Endothelial cell of umbilical vein (primary cell): Measurements from ENCODE around the gene PLA2G5. TPM values are rescaled to one million over a fixed set of nuclear protein-coding genes. Genes with fewer than 3 reads are reported as not detected.

ENCODE experiments used
- BruUV-seq: library from RNA; stranded (reverse); fragments of 400-500 nt; replicated peaks from 2 replicates; lab custom pipeline; 2021; lab: Mats Ljungman, UMichigan
- CTCF ChIA-PET: fragments of 300-600, 350-600 bp; sonication (Branson Sonifier 250); formaldehyde crosslinking; loops from one replicate; lab custom pipeline; 2021; ENCODE audit warnings: antibody characterized with exemption, inconsistent platforms; lab: Charles Lee
- POLR2A ChIA-PET: fragments of 300-600, 350-600 bp; sonication (Branson Sonifier 250); formaldehyde crosslinking; loops from one replicate; lab custom pipeline; 2021; ENCODE audit warnings: antibody characterized with exemption, inconsistent platforms; lab: Charles Lee
- DNase-seq: peaks from one replicate; pipeline ENCODE4 v3.0.0-alpha.2; 2011; ENCODE audit warnings: low read depth, low spot score
- FAIRE-seq: peaks from 2 replicates; lab custom pipeline; 2011; peaks lifted over from hg19 to GRCh38; lab: Jason Lieb, UNC
- H2AFZ ChIP-seq: 2 replicates; pipeline ENCODE4 v1.6.0; 2012; ENCODE audit warnings: low read depth, low read length, control low read depth, inconsistent platforms
- H3K27ac ChIP-seq: 2 replicates; pipeline ENCODE4 v1.5.1; 2011; ENCODE audit warnings: low read depth, mild to moderate bottlenecking, control low read depth, low read length, moderate library complexity; ENCODE audit not compliant: insufficient read depth
- H3K27me3 ChIP-seq, 2 experiments: 2 replicates each; pipeline versions ENCODE4 v1.6.0 to v1.6.1; 2011; ENCODE audit warnings: low read length in 2 of 2, mixed read lengths in 1 of 2; ENCODE audit not compliant: control insufficient read depth in 2 of 2, insufficient read depth in 2 of 2
- H3K36me3 ChIP-seq, 2 experiments: 2 replicates in 1 of 2; 3 replicates in 1 of 2; pipeline ENCODE4 v1.5.1; 2011; ENCODE audit warnings: low read length in 2 of 2, mild to moderate bottlenecking in 1 of 2, moderate library complexity in 1 of 2; ENCODE audit not compliant: control insufficient read depth in 2 of 2, insufficient read depth in 2 of 2; ENCODE audit errors: extremely low read depth in 1 of 2
- H3K4me1 ChIP-seq: 3 replicates; pipeline ENCODE4 v1.5.1; 2011; ENCODE audit warnings: mild to moderate bottlenecking, low read length; ENCODE audit not compliant: control insufficient read depth, insufficient read depth; ENCODE audit errors: extremely low read depth
- H3K4me2 ChIP-seq: 2 replicates; pipeline ENCODE4 v1.6.1; 2011; ENCODE audit warnings: low read length, control low read depth, mixed read lengths; ENCODE audit not compliant: insufficient read depth
- H3K4me3 ChIP-seq, 3 experiments: fragments of 200-600 bp in 1 of 3; sonication (generic), shearing (Covaris generic) in 1 of 3; replicated peaks in 1 of 3; 2 replicates each; pipeline ENCODE4 v1.5.1; 2011 to 2016; ENCODE audit warnings: control low read depth in 3 of 3, low read length in 3 of 3, mild to moderate bottlenecking in 2 of 3, inconsistent platforms in 1 of 3, low read depth in 1 of 3, moderate library complexity in 1 of 3; ENCODE audit not compliant: insufficient read depth in 1 of 3
- H3K79me2 ChIP-seq: 2 replicates; pipeline ENCODE4 v1.6.0; 2012; ENCODE audit warnings: low read length, inconsistent platforms; ENCODE audit not compliant: control insufficient read depth, insufficient read depth
- H3K9ac ChIP-seq: replicated peaks from 2 replicates; pipeline ENCODE3; 2011; ENCODE audit warnings: low read length, control low read depth; ENCODE audit not compliant: insufficient read depth; ENCODE audit errors: extremely low read depth
- H3K9me1 ChIP-seq: replicated peaks from 3 replicates; pipeline ENCODE4 v1.6.0; 2011; ENCODE audit warnings: mild to moderate bottlenecking, low read length; ENCODE audit not compliant: control insufficient read depth, insufficient read depth; ENCODE audit errors: extremely low read depth
- H3K9me3 ChIP-seq: replicated peaks from 2 replicates; pipeline ENCODE4 v1.5.1; 2012; ENCODE audit warnings: low read length, inconsistent platforms; ENCODE audit not compliant: control insufficient read depth, insufficient read depth
- H4K20me1 ChIP-seq: replicated peaks from 2 replicates; pipeline ENCODE3; 2011; ENCODE audit warnings: mild to moderate bottlenecking, low read length; ENCODE audit not compliant: control insufficient read depth, insufficient read depth; ENCODE audit errors: extremely low read depth
- CTCF ChIP-seq, 2 donors: IDR thresholded peaks; 1 replicate in 1 of 2; 2 replicates in 1 of 2; pipeline ENCODE4 v1.5.1; 2011; ENCODE audit warnings: low read length in 2 of 2, mild to moderate bottlenecking in 2 of 2, moderate library complexity in 2 of 2, control low read depth in 1 of 2, inconsistent platforms in 1 of 2, low read depth in 1 of 2; ENCODE audit not compliant: insufficient read depth in 1 of 2; ENCODE audit errors: extremely low read depth in 1 of 2
- EZH2 ChIP-seq: IDR thresholded peaks from 2 replicates; pipeline ENCODE4 v1.6.1; 2012; ENCODE audit warnings: borderline replicate concordance, low read depth, mild to moderate bottlenecking, moderate library complexity, low read length, inconsistent platforms; ENCODE audit not compliant: severe bottlenecking
- FOS ChIP-seq: IDR thresholded peaks from 2 replicates; pipeline ENCODE4 v1.6.1; 2011; ENCODE audit warnings: mild to moderate bottlenecking, low read length, moderate library complexity, borderline replicate concordance; ENCODE audit not compliant: insufficient read depth
- GATA2 ChIP-seq: IDR thresholded peaks from 2 replicates; pipeline ENCODE4 v1.7.0; 2011; ENCODE audit warnings: low read depth, mild to moderate bottlenecking, moderate library complexity, mixed read lengths, low read length; ENCODE audit not compliant: insufficient read length, insufficient read depth
- JUN ChIP-seq: IDR thresholded peaks from 2 replicates; pipeline ENCODE4 v1.6.1; 2011; ENCODE audit warnings: borderline replicate concordance, low read depth; ENCODE audit not compliant: insufficient read length, insufficient read depth
- MAX ChIP-seq: IDR thresholded peaks from 2 replicates; pipeline ENCODE4 v1.6.1; 2011; ENCODE audit not compliant: insufficient read depth, insufficient read length
- MYC ChIP-seq: IDR thresholded peaks from one replicate; pipeline ENCODE4 v1.6.1; 2011; ENCODE audit warnings: mild to moderate bottlenecking, low read depth, low read length
- POLR2A ChIP-seq: IDR thresholded peaks from 2 replicates; pipeline ENCODE4 v1.6.1; 2012; ENCODE audit warnings: low read depth, mild to moderate bottlenecking, control low read depth, low read length
- POLR2AphosphoS5 ChIP-seq: IDR thresholded peaks from 2 replicates; pipeline ENCODE4 v1.6.1; 2012; ENCODE audit warnings: low read depth, mild to moderate bottlenecking, control low read depth, low read length, moderate library complexity; ENCODE audit not compliant: insufficient read depth
- dilution Hi-C: fragments of 300-500 bp; cut with MboI; formaldehyde crosslinking; loops from one replicate; pipeline ENCODE4 v1.15.0; 2019; ENCODE audit warnings: low sequenced_read_pairs; ENCODE audit not compliant: extremely low pct_ligation_motif_present
- intact Hi-C: fragments of 100-400 bp; cut with micrococcal nuclease; formaldehyde crosslinking; loops from one replicate; pipeline ENCODE4 v1.10.0; 2022
- polyA plus RNA-seq, 4 experiments: library from polyadenylated mRNA; depleted of rRNA in 3 of 4; stranded (reverse) in 3 of 4; unstranded in 1 of 4; fragments of >200 nt; gene quantifications; 2 replicates each; pipeline versions ENCODE4 v1.2.1 to v1.2.3, GENCODE V29; 2011 to 2012; ENCODE audit warnings: missing spikeins in 1 of 4
- total RNA-seq: library from RNA; stranded (reverse); gene quantifications from 2 replicates; pipeline ENCODE4 v1.2.3, GENCODE V29; 2021

Gene PLA2G5
- total and polyA plus RNA-seq, 2 donors (not counting 3 experiments of a cell fraction or from before 2014, with no cell fraction given), result 0.06 TPM; not detected in 1

DNA sequence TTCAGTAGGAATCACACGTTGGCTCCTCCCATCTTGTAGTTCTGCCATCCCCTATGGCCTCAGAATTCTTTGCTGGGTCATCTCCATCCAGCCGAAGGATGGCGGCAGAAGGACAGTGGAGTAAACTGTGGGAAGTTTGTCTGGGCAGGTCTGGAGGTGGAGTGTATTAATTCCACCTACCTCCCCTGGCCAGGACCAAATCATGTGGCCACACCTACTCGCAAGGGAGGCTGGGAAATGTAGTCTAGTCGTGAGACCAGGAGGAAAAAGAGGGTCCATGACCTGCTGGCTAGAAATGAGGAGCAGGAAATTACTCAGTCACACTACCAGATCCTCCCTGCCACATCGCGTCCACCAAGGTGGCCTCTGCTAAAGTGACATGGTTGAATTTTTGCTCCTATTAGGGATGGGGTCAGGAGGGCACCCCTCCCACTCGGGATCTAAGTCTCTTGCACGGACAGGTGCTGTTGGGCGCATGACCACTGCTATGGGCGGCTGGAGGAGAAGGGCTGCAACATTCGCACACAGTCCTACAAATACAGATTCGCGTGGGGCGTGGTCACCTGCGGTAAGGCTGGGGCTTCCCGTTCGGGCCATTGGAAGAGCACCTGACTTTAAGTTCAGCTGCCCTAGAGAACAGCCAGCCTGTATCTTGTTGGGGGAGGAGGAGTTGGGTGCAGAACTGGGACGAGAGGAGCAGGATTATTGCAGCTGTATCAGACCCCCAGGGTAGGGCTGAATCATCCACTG lies 19.5 kb downstream of the PLA2G5 start:
- intact Hi-C loops (no loop called here), dilution Hi-C loops (no loop called here)
- POLR2A ChIA-PET, result no interaction called here
- Histone ChIP-seq H3K27ac (no peak overlapping the region), H3K9ac (no peak overlapping the region), H3K9me3 (no peaks in the 10 kb centered on the region), H4K20me1 (no peaks in the 10 kb centered on the region), H3K36me3 (no peaks in the 10 kb centered on the region), H3K27me3 (peaks cover 2 to 8% of the 10 kb centered on the region in 2 experiments), H2AFZ (no peak overlapping the region), H3K4me1 (no peaks in the 10 kb centered on the region), H3K79me2 (no peaks in the 10 kb centered on the region), H3K9me1 (no peaks in the 10 kb centered on the region), H3K4me2 (no peak overlapping the region), H3K4me3 (no peak overlapping the region)
- CTCF ChIA-PET, result interaction anchor here (0.6 to 1.7 kb wide), 3 partner anchors 62 to 115 kb away, joined by 3 to 6 read pairs (median 4); no protein-coding TSS in a partner anchor
- DNase-seq (no peak), FAIRE-seq (no peak)
- TF ChIP-seq CTCF (IDR thresholded peaks at IDR 0.05; ENCODE audit: extremely low read depth in 1 of 2, insufficient read depth in 1 of 2, low read depth in 1 of 2, low read length in 2 of 2) (no peak), EZH2 (no peak), GATA2 (no peak), POLR2AphosphoS5 (no peak), POLR2A (no peak), MYC (no peak), JUN (no peak), FOS (no peak), MAX (no peak)
- BruUV-seq, result no TSS peak
